Fibroblast of lung (primary cell): ENCODE results near the gene HPCAL1. TPM values are rescaled to one million over a fixed set of nuclear protein-coding genes. Genes with fewer than 3 reads are reported as not detected.

ENCODE experiments used
- DNase-seq, 2 donors: peaks; one replicate each; pipeline versions ENCODE4 v3.0.0 to v3.0.0-alpha.2; 2010; ENCODE audit warnings: low read depth in 2 of 2
- H2AFZ ChIP-seq: 2 replicates; pipeline ENCODE4 v1.5.1; 2012; ENCODE audit warnings: low read length, control low read depth, inconsistent platforms
- H3K27ac ChIP-seq: 2 replicates; pipeline ENCODE4 v1.5.1; 2011; ENCODE audit warnings: low read length, control low read depth; ENCODE audit not compliant: insufficient read depth
- H3K27me3 ChIP-seq: 2 replicates; pipeline ENCODE4 v1.5.1; 2011; ENCODE audit warnings: mild to moderate bottlenecking, low read length; ENCODE audit not compliant: control insufficient read depth, insufficient read depth
- H3K36me3 ChIP-seq: 2 replicates; pipeline ENCODE4 v1.5.1; 2011; ENCODE audit warnings: low read length; ENCODE audit not compliant: control insufficient read depth, insufficient read depth
- H3K4me1 ChIP-seq: 2 replicates; pipeline ENCODE4 v1.5.1; 2011; ENCODE audit warnings: low read length; ENCODE audit not compliant: control insufficient read depth, insufficient read depth; ENCODE audit errors: extremely low read depth
- H3K4me2 ChIP-seq: 2 replicates; pipeline ENCODE4 v1.5.1; 2011; ENCODE audit warnings: low read length, control low read depth; ENCODE audit not compliant: insufficient read depth; ENCODE audit errors: extremely low read depth
- H3K4me3 ChIP-seq, 4 experiments: fragments of 200-600 bp in 1 of 4; sonication (generic) in 1 of 4; replicated peaks in 1 of 4; 2 replicates each; pipeline ENCODE4 v1.5.1; 2011 to 2016; ENCODE audit warnings: low read length in 4 of 4, low read depth in 3 of 4, mild to moderate bottlenecking in 3 of 4, control low read depth in 2 of 4, inconsistent platforms in 1 of 4, mixed read lengths in 1 of 4; ENCODE audit not compliant: insufficient read depth in 1 of 4; ENCODE audit errors: control extremely low read depth in 1 of 4
- H3K79me2 ChIP-seq: 2 replicates; pipeline ENCODE4 v1.5.1; 2012; ENCODE audit warnings: mild to moderate bottlenecking, low read length, inconsistent platforms; ENCODE audit not compliant: control insufficient read depth, insufficient read depth
- H3K9ac ChIP-seq: 2 replicates; pipeline ENCODE4 v1.5.1; 2011; ENCODE audit warnings: mild to moderate bottlenecking, low read length, control low read depth; ENCODE audit not compliant: insufficient read depth
- H3K9me3 ChIP-seq: 2 replicates; pipeline ENCODE4 v1.5.1; 2012; ENCODE audit warnings: low read depth, low read length; ENCODE audit not compliant: control insufficient read depth, insufficient read depth
- H4K20me1 ChIP-seq: 2 replicates; pipeline ENCODE4 v1.5.1; 2011; ENCODE audit warnings: low read length; ENCODE audit not compliant: control insufficient read depth, insufficient read depth; ENCODE audit errors: extremely low read depth
- EZH2 ChIP-seq: IDR thresholded peaks from 2 replicates; pipeline ENCODE4 v1.5.1; 2012; ENCODE audit warnings: low read length, control low read depth, mild to moderate bottlenecking; ENCODE audit errors: missing control alignments
- polyA plus RNA-seq, 2 donors: library from polyadenylated mRNA; depleted of rRNA in 1 of 2; stranded (reverse) in 1 of 2; unstranded in 1 of 2; fragments of >200 nt; gene quantifications; 2 replicates each; pipeline ENCODE4 v1.2.1, GENCODE V29; 2011 to 2012; ENCODE audit warnings: missing spikeins in 1 of 2
- total RNA-seq: library from RNA; depleted of rRNA; stranded (reverse); fragments of >200 nt; gene quantifications from 2 replicates; pipeline ENCODE4 v1.2.1, GENCODE V29; 2014
- TF ChIP-seq, protein P1 (sequence below), 2 donors: IDR thresholded peaks in 1 of 2; conservative IDR thresholded peaks in 1 of 2; 1 replicate in 1 of 2; 2 replicates in 1 of 2; pipeline ENCODE4 v1.5.1; 2011 to 2012; ENCODE audit warnings: low read length in 2 of 2, control low read depth in 1 of 2, inconsistent platforms in 1 of 2, low read depth in 1 of 2, mild to moderate bottlenecking in 1 of 2

HPCAL1 gene
- total and polyA plus RNA-seq, 2 donors (not counting 1 experiment from before 2014, with no cell fraction given): 11.4 to 34.5 TPM

DNA sequence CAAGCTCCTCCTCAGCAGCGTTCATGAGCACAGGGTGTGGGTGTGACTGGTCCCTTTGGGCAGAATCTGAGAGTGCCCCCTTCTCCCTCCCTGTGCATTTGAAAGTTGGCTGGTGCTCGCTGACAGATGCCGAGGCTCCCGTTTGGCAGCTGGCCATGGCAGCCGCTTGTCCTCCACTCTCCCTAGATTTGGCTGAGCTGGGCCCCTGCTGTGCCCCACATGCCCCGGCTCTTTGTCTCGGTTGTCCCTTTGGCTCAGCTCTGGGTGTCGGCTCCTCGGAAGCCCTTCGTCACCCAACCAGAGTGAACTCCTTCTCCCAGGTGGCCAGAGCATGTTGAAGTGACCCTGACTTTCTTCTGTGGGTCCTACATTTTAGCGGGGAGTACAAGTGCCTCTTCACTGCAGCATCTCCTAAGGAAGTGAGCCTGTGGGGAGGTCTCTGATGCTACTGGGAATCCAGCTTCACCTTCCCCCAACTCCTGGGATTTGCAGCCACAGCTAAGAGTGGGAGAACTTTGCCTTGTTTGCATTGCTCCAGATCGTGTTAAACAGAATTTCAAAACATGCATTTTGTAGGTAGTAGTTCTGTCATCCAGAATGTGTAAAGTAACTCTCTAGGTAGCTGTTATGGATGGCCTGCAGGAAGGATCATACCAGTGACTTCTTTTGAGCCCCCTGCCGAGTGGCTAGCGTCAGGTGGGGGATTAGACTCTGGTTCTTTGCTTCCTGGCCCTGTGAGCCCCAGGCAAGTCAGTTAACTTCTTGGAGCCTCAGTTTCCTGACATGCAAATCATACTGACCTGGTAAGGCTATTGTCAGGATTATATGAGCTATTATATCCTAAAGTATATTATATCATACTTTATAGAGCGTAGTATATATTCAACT, 24.2 kb downstream of the HPCAL1 start:
- Histone ChIP-seq H3K27me3 (no peaks in the 10 kb centered on the region), H2AFZ (no peak overlapping the region), H3K4me3 (no peak overlapping the region), H3K4me2 (no peak overlapping the region), H3K9me3 (no peaks in the 10 kb centered on the region), H4K20me1 (no peaks in the 10 kb centered on the region), H3K4me1 (peaks cover 3% of the 10 kb centered on the region), H3K9ac (no peak overlapping the region), H3K79me2 (no peaks in the 10 kb centered on the region), H3K27ac (no peak overlapping the region), H3K36me3 (no peaks in the 10 kb centered on the region)
- no peak for TF ChIP-seq EZH2
- peak in 1 of 2 donors; percentile 17 for DNase-seq

- no peaks in the 10 kb centered on the region for H3K9me3 ChIP-seq
- H3K4me2 ChIP-seq: no peak overlapping the region
- H4K20me1 ChIP-seq: no peaks in the 10 kb centered on the region
- no peaks in the 10 kb centered on the region for H3K36me3 ChIP-seq
- H3K27me3 ChIP-seq: no peaks in the 10 kb centered on the region
- no peak for DNase-seq
- no peak overlapping the region for H3K4me3 ChIP-seq
- H3K4me1 ChIP-seq: peaks cover 3% of the 10 kb centered on the region
- H3K79me2 ChIP-seq: no peaks in the 10 kb centered on the region
- TF ChIP-seq EZH2: no peak
- TF ChIP-seq, protein P1, sequence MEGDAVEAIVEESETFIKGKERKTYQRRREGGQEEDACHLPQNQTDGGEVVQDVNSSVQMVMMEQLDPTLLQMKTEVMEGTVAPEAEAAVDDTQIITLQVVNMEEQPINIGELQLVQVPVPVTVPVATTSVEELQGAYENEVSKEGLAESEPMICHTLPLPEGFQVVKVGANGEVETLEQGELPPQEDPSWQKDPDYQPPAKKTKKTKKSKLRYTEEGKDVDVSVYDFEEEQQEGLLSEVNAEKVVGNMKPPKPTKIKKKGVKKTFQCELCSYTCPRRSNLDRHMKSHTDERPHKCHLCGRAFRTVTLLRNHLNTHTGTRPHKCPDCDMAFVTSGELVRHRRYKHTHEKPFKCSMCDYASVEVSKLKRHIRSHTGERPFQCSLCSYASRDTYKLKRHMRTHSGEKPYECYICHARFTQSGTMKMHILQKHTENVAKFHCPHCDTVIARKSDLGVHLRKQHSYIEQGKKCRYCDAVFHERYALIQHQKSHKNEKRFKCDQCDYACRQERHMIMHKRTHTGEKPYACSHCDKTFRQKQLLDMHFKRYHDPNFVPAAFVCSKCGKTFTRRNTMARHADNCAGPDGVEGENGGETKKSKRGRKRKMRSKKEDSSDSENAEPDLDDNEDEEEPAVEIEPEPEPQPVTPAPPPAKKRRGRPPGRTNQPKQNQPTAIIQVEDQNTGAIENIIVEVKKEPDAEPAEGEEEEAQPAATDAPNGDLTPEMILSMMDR (conservative IDR thresholded peaks at IDR 0.05 in 1 of 2, IDR thresholded peaks at IDR 0.05 in 1 of 2; ENCODE audit: low read depth in 1 of 2, low read length in 2 of 2): no peak
- no peak overlapping the region for H2AFZ ChIP-seq
- no peak overlapping the region for H3K27ac ChIP-seq
- no peak overlapping the region for H3K9ac ChIP-seq
These were observed 25.4 kb downstream of the HPCAL1 start for GRCh38 chr2:10327896-10328669.

GRCh38 chr2:10328670-10329579, 26.2 kb downstream of the HPCAL1 start:
- H3K27me3 ChIP-seq: no peaks in the 10 kb centered on the region
- no peaks in the 10 kb centered on the region for H4K20me1 ChIP-seq
- H2AFZ ChIP-seq: no peak overlapping the region
- H3K4me2 ChIP-seq: no peak overlapping the region
- no peak overlapping the region for H3K27ac ChIP-seq
- peaks cover 3% of the 10 kb centered on the region for H3K4me1 ChIP-seq
- no peaks in the 10 kb centered on the region for H3K79me2 ChIP-seq
- TF ChIP-seq EZH2: no peak
- TF ChIP-seq, protein P1 (conservative IDR thresholded peaks at IDR 0.05 in 1 of 2, IDR thresholded peaks at IDR 0.05 in 1 of 2; ENCODE audit: low read depth in 1 of 2, low read length in 2 of 2): no peak
- no peak overlapping the region for H3K4me3 ChIP-seq
- no peaks in the 10 kb centered on the region for H3K36me3 ChIP-seq
- DNase-seq: no peak
- H3K9ac ChIP-seq: no peak overlapping the region
- H3K9me3 ChIP-seq: no peaks in the 10 kb centered on the region
